SH-SY5Y (cell line): ENCODE measurements around the gene HEPHL1.

ENCODE experiments used
- GATA2 ChIP-seq: IDR thresholded peaks from 2 replicates; pipeline ENCODE4 v1.6.1; 2011; ENCODE audit warnings: mild to moderate bottlenecking, low read depth, low read length
- GATA3 ChIP-seq: IDR thresholded peaks from 2 replicates; pipeline ENCODE4 v1.6.1; 2011; ENCODE audit warnings: low read depth, mild to moderate bottlenecking, low read length, moderate library complexity

GRCh38 chr11:94144216-94144615 lies 123.1 kb downstream of the HEPHL1 start:
- TF ChIP-seq GATA3 (no peak), GATA2 (no peak)
